IPS-20b (cell line): ENCODE data around the gene ALB.

ENCODE experiments used
- H3K27ac ChIP-seq: one replicate; pipeline ENCODE4 v1.5.1; 2013; ENCODE audit warnings: low read length
- H3K27me3 ChIP-seq: 2 replicates; pipeline ENCODE4 v1.6.1; 2013; ENCODE audit warnings: mild to moderate bottlenecking, low read length, inconsistent platforms; ENCODE audit not compliant: insufficient read depth
- H3K36me3 ChIP-seq: 2 replicates; pipeline ENCODE4 v1.6.1; 2013; ENCODE audit warnings: low read depth, mild to moderate bottlenecking, inconsistent platforms, low read length, moderate library complexity; ENCODE audit not compliant: insufficient read depth
- H3K4me1 ChIP-seq: 2 replicates; pipeline ENCODE4 v1.6.1; 2013; ENCODE audit warnings: mild to moderate bottlenecking, control low read depth, inconsistent platforms, low read length, moderate library complexity; ENCODE audit not compliant: insufficient read depth
- H3K4me3 ChIP-seq: 2 replicates; pipeline ENCODE4 v1.5.1; 2013; ENCODE audit warnings: mild to moderate bottlenecking, low read length, inconsistent platforms
- H3K9ac ChIP-seq: 2 replicates; pipeline ENCODE4 v1.6.1; 2013; ENCODE audit warnings: low read depth, mild to moderate bottlenecking, inconsistent platforms, low read length, moderate library complexity
- H3K9me3 ChIP-seq: 2 replicates; pipeline ENCODE4 v1.6.1; 2013; ENCODE audit warnings: mild to moderate bottlenecking, low read depth, low read length, inconsistent platforms; ENCODE audit not compliant: insufficient read depth

Gene ALB

GRCh38 chr4:73434311-73434710 lies 30.2 kb downstream of the ALB start:
- Histone ChIP-seq H3K4me3 (no peak overlapping the region), H3K9ac (no peak overlapping the region), H3K9me3 (no peaks in the 10 kb centered on the region), H3K4me1 (no peaks in the 10 kb centered on the region), H3K36me3 (no peaks in the 10 kb centered on the region), H3K27ac (no peak overlapping the region), H3K27me3 (no peaks in the 10 kb centered on the region)

GRCh38 chr4:73435984-73436383 lies 31.9 kb downstream of the ALB start, which contains the start of gene AFP:
Gene AFP, plus strand, starts transcription at chr4:73436221. Its CDS starts 42 bp downstream, at chr4:73436263.
- Histone ChIP-seq H3K9me3 (no peaks in the 10 kb centered on the region), H3K27ac (no peak within 1 kb of the TSS), H3K9ac (no peak within 1 kb of the TSS), H3K36me3 (no peaks in the 10 kb centered on the region), H3K4me1 (no peaks in the 10 kb centered on the region), H3K27me3 (no peaks in the 10 kb centered on the region), H3K4me3 (no peak within 1 kb of the TSS)

- no peaks in the 10 kb centered on the region for H3K27me3 ChIP-seq
- H3K27ac ChIP-seq = no peak overlapping the region
- H3K9me3 ChIP-seq = no peaks in the 10 kb centered on the region
- no peak overlapping the region for H3K4me3 ChIP-seq
- no peaks in the 10 kb centered on the region for H3K4me1 ChIP-seq
- no peak overlapping the region for H3K9ac ChIP-seq
- H3K36me3 ChIP-seq = no peaks in the 10 kb centered on the region
These were observed 32.8 kb downstream of the ALB start for GRCh38 chr4:73436674-73437557.

GRCh38 chr4:73437558-73437956 lies 33.5 kb downstream of the ALB start:
- H3K9me3 ChIP-seq = no peaks in the 10 kb centered on the region
- no peak overlapping the region for H3K9ac ChIP-seq
- H3K36me3 ChIP-seq = no peaks in the 10 kb centered on the region
- no peaks in the 10 kb centered on the region for H3K4me1 ChIP-seq
- no peaks in the 10 kb centered on the region for H3K27me3 ChIP-seq
- H3K27ac ChIP-seq = no peak overlapping the region
- no peak overlapping the region for H3K4me3 ChIP-seq

- no peak overlapping the region for H3K9ac ChIP-seq
These were observed 34.0 kb downstream of the ALB start for GRCh38 chr4:73438048-73438447.

GRCh38 chr4:73438582-73439215 lies 34.6 kb downstream of the ALB start:
- Histone ChIP-seq H3K4me1 (no peaks in the 10 kb centered on the region), H3K4me3 (no peak overlapping the region), H3K9ac (no peak overlapping the region), H3K27ac (no peak overlapping the region), H3K27me3 (no peaks in the 10 kb centered on the region), H3K36me3 (no peaks in the 10 kb centered on the region), H3K9me3 (no peaks in the 10 kb centered on the region)

More at GRCh38 chr4:73438048-73438447, 34.0 kb downstream of the ALB start:
- Histone ChIP-seq H3K9me3 (no peaks in the 10 kb centered on the region), H3K27ac (no peak overlapping the region), H3K27me3 (no peaks in the 10 kb centered on the region), H3K4me1 (no peaks in the 10 kb centered on the region), H3K36me3 (no peaks in the 10 kb centered on the region), H3K4me3 (no peak overlapping the region)

- no peak overlapping the region for H3K27ac ChIP-seq
- H3K4me1 ChIP-seq = no peaks in the 10 kb centered on the region
- H3K9ac ChIP-seq = no peak overlapping the region
- no peaks in the 10 kb centered on the region for H3K9me3 ChIP-seq
- H3K36me3 ChIP-seq = no peaks in the 10 kb centered on the region
- H3K27me3 ChIP-seq = no peaks in the 10 kb centered on the region
- no peak overlapping the region for H3K4me3 ChIP-seq
These were observed 35.4 kb downstream of the ALB start for GRCh38 chr4:73439445-73439844.

GRCh38 chr4:73439991-73440390 lies 35.9 kb downstream of the ALB start:
- H3K9me3 ChIP-seq = no peaks in the 10 kb centered on the region
- no peak overlapping the region for H3K27ac ChIP-seq
- no peaks in the 10 kb centered on the region for H3K27me3 ChIP-seq
- no peaks in the 10 kb centered on the region for H3K36me3 ChIP-seq
- no peaks in the 10 kb centered on the region for H3K4me1 ChIP-seq
- H3K4me3 ChIP-seq = no peak overlapping the region
- H3K9ac ChIP-seq = no peak overlapping the region

- Histone ChIP-seq H3K9me3 (no peaks in the 10 kb centered on the region), H3K4me1 (no peaks in the 10 kb centered on the region), H3K36me3 (no peaks in the 10 kb centered on the region), H3K4me3 (no peak overlapping the region), H3K27me3 (no peaks in the 10 kb centered on the region), H3K27ac (no peak overlapping the region), H3K9ac (no peak overlapping the region)
These were observed 36.6 kb downstream of the ALB start for GRCh38 chr4:73440653-73441052.

GRCh38 chr4:73442275-73442674 lies 38.2 kb downstream of the ALB start:
- H3K27ac ChIP-seq = no peak overlapping the region
- H3K9me3 ChIP-seq = no peaks in the 10 kb centered on the region
- H3K4me3 ChIP-seq = no peak overlapping the region
- H3K9ac ChIP-seq = no peak overlapping the region
- H3K36me3 ChIP-seq = no peaks in the 10 kb centered on the region
- no peaks in the 10 kb centered on the region for H3K27me3 ChIP-seq
- H3K4me1 ChIP-seq = no peaks in the 10 kb centered on the region

- no peaks in the 10 kb centered on the region for H3K9me3 ChIP-seq
- no peaks in the 10 kb centered on the region for H3K36me3 ChIP-seq
- no peak overlapping the region for H3K27ac ChIP-seq
- no peak overlapping the region for H3K9ac ChIP-seq
- no peaks in the 10 kb centered on the region for H3K4me1 ChIP-seq
- H3K4me3 ChIP-seq = no peak overlapping the region
- no peaks in the 10 kb centered on the region for H3K27me3 ChIP-seq
These were observed 39.1 kb downstream of the ALB start for GRCh38 chr4:73443224-73443623.
